SIG-M5 (cell line): ENCODE measurements around the gene PSMD1.
"Not testable (repeated sequence)": the region's sequence is repeated elsewhere in the genome, so short reads cannot be mapped to it uniquely, and the experiment has no call there.

ENCODE experiments used
- DNase-seq: peaks from one replicate; lab custom pipeline; 2025; lab: John Stamatoyannopoulos, UW

Gene PSMD1

GRCh38 chr2:231159306-231159705 lies 102.6 kb downstream of the PSMD1 start:
- DNase-seq: no peak

GRCh38 chr2:231160701-231161100 lies 104.0 kb downstream of the PSMD1 start:
- no peak for DNase-seq

- no peak for DNase-seq
Observed at GRCh38 chr2:231161252-231161839, 104.7 kb downstream of the PSMD1 start.

GRCh38 chr2:231161877-231162329 lies 105.2 kb downstream of the PSMD1 start:
- DNase-seq: no peak

- no peak for DNase-seq
Observed at GRCh38 chr2:231163011-231163410, 106.3 kb downstream of the PSMD1 start.

GRCh38 chr2:231163414-231164095 lies 106.9 kb downstream of the PSMD1 start:
- no peak for DNase-seq

- DNase-seq: no peak
Observed at GRCh38 chr2:231167745-231168459, 111.2 kb downstream of the PSMD1 start.

GRCh38 chr2:231168460-231169139 lies 111.9 kb downstream of the PSMD1 start:
- DNase-seq: no peak

GRCh38 chr2:231169488-231169887 lies 112.8 kb downstream of the PSMD1 start:
- no peak for DNase-seq

GRCh38 chr2:231170055-231170454 lies 113.4 kb downstream of the PSMD1 start:
- DNase-seq: no peak

- no peak for DNase-seq
Observed at GRCh38 chr2:231172025-231172424, 115.4 kb downstream of the PSMD1 start.

GRCh38 chr2:231174211-231174651 lies 117.6 kb downstream of the PSMD1 start:
- DNase-seq: no peak

- DNase-seq: no peak
Observed at GRCh38 chr2:231176066-231176465, 119.4 kb downstream of the PSMD1 start.

- no peak for DNase-seq
Observed at GRCh38 chr2:231177156-231178025, 120.7 kb downstream of the PSMD1 start.

GRCh38 chr2:231178805-231179204 lies 122.1 kb downstream of the PSMD1 start:
- DNase-seq: not testable (repeated sequence)

GRCh38 chr2:231181860-231182512 lies 125.3 kb downstream of the PSMD1 start:
- DNase-seq: peak; percentile 32

GRCh38 chr2:231182513-231182899 lies 125.8 kb downstream of the PSMD1 start:
- DNase-seq: peak; percentile 80

- no peak for DNase-seq
Observed at GRCh38 chr2:231183851-231184250, 127.2 kb downstream of the PSMD1 start.

GRCh38 chr2:231184319-231184718 lies 127.7 kb downstream of the PSMD1 start:
- DNase-seq: no peak

- DNase-seq: no peak
Observed at GRCh38 chr2:231185050-231185725, 128.5 kb downstream of the PSMD1 start.
